Adrenal gland (tissue), 5 donors: ENCODE data around the gene STRA6.

Source experiments
- CTCF ChIP-seq, 6 experiments: fragments of 450-650 bp in 4 of 6; fragments of 200-600 bp in 2 of 6; sonication (generic) in 1 of 6; IDR thresholded peaks; 1 replicate in 5 of 6; 2 replicates in 1 of 6; pipeline versions ENCODE4 v1.5.1 to v1.8.0; 2016 to 2021; ENCODE audit warnings: antibody characterized with exemption in 6 of 6, mild to moderate bottlenecking in 2 of 6, moderate library complexity in 1 of 6
- POLR2A ChIP-seq, 2 donors: fragments of 450-650 bp; IDR thresholded peaks; one replicate each; pipeline ENCODE4 v1.6.1; 2017; ENCODE audit warnings: antibody characterized with exemption in 2 of 2, mild to moderate bottlenecking in 2 of 2, moderate library complexity in 1 of 2
- donor health status: DM: no; HTN: no; CAD: no.

- TF ChIP-seq CTCF (IDR thresholded peaks at IDR 0.05) (no peak), POLR2A (IDR thresholded peaks at IDR 0.05) (no peak)
Measured at GRCh38 chr15:74136814-74137536, 65.6 kb downstream of the STRA6 start.
